Endometrial microvascular endothelial cells (primary cell): ENCODE results near the gene AQR. TPM values are rescaled to one million over a fixed set of nuclear protein-coding genes. Genes with fewer than 3 reads are reported as not detected.

Source experiments
- in situ Hi-C: cut with HindIII; loops from 2 replicates; pipeline ENCODE4 v1.10.0; 2017; ENCODE audit warnings: low sequenced_read_pairs, low pct_unique_long_range_greater_than_20kb; ENCODE audit errors: inconsistent ontology term
- total RNA-seq: library from RNA; depleted of rRNA; stranded (reverse); fragments of >200 nt; gene quantifications from one replicate; pipeline ENCODE4 v1.2.3, GENCODE V29; 2015; ENCODE audit errors: inconsistent ontology term

AQR gene
- total RNA-seq, 1 donor from 2014 or later = 23.0 TPM

DNA sequence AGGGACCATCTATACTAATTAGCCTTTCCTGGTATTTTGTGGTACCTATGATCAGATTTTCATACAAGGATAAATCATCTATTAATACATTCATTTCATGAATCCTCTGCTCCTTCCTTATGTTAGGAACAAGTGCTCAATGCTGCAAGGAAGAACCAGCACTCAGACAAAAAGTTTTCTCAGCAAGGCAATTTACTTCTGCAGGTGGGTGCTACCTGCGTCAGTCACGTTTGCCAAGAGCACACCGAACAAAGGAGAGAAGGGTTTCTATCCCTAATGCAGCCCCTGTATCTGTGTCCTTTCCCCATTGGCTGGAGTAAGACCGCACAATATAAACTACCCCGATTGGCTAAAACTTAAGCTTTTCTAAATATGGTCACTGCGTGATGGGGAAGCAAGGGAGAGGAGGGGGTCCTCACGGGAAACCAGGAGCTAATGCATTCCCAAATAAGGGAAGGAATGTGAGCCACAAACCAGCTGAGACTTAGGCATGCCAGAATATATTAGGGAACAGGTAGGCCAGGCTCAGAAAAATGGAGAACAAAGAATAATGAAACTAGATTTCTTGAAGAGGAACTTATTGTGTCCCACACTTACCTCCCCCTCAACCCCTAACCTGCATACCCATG is 76.5 kb downstream of the AQR start:
- in situ Hi-C loops = no loop called here

DNA sequence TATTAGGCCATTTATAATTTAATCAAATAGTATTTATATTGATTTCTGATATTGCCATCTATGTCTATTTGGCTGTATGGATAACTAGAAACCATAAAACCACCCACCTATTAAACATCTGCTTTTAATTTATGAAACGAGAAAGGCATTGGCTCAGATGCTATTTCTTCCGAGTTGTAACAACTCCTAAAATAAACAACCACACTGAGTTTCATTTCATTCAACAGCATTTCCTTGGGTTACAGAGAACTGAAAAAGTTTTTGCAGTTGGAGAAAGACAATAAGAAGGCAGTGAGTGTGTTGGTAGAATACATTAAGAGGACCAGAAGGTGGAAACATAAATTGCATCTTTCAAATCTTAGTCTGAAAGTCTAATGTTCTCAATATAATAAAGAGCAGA is 79.1 kb downstream of the AQR start:
- in situ Hi-C loops = no loop called here

DNA sequence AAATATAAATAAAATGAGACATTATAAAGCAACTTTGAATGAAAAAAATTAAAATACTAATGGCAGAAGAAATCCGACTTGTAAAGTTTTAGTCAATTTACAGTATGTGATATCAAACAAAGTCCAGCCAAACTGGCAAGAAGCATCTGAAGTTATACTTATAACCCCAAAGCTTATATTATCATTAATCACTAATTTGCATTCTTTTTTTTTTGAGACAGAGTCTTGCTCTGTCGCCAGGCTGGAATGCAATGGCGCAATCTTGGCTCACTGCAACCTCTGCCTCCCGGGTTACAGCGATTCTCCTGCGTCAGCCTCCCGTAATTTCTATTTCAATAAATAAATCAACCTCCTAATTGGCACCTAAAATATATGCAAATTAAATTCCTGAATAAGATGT is 80.1 kb downstream of the AQR start:
- in situ Hi-C loops = no loop called here

DNA sequence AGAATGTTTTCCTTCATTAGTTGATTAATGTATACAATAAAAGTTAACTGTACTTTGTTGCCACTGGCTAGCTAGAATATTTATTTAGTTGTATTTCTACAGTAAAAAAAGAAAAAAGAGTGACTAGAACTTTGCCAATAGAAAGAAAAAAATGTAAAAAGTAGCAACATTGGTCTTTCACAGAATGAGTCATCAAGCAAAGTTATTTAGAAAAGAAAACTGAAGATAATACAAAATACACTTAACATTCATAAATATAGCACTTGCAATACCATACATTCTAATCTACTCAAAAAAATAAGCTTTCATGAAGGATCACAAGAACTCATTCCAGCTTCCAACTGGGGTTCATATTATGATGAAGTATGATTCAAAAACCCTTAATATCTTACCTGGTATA is 83.4 kb downstream of the AQR start:
- in situ Hi-C loops = no loop called here

DNA sequence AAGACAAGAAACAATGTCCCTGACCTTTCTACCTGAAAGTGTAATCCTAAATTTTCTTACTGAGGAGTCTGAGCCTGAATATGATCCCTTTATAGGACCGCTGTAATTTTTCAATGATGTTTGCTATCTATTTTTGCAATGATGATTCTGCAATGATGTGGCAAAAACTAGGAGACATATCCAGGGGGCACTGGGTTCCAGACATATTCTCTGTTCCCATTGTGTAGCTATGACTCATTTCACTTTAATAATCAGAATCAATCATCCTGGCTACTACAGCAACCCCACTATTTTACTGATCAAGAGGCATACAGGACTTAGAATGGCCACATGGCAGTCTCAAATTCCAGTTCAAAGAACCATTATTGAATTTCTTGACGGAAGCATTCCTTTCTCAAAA is 85.9 kb downstream of the AQR start:
- in situ Hi-C loops = no loop called here

DNA sequence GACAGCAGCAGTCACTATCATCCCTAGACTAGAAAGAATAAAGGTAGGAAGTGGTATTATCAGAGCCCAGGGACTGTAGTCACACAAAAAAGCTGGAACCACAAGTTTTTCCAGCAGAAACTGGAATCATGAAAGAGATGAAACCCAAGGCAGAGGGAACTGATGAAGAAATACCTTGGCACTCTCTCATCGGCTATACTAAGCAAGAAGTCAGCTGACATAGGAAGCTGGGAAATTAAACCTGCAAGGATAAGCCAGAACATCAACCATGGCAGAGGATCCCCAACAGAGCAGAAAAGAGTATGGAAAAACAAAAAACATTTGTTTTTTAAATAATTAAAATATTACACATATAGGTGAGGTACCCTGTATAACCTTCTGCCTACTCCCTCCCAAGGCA is 86.5 kb downstream of the AQR start:
- in situ Hi-C loops = no loop called here

DNA sequence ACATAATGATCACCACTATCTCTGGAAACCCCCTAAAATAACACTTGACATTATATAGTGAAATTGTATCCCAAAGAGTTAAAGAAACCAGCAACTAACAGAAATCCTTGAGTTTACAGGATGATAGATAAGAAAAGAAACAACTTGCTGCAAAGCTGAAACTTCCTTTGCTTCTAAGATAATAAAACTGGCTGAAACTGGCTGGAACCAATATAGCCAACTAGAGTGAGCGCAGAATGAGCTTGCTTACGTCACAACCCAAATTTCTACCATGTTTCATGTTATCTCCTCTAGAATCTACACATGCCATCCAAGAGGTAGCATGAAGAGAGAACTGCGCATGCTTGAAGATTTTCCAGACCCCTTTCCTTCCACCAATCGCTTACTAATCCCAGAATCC is 90.4 kb downstream of the AQR start:
- in situ Hi-C loops = no loop called here

DNA sequence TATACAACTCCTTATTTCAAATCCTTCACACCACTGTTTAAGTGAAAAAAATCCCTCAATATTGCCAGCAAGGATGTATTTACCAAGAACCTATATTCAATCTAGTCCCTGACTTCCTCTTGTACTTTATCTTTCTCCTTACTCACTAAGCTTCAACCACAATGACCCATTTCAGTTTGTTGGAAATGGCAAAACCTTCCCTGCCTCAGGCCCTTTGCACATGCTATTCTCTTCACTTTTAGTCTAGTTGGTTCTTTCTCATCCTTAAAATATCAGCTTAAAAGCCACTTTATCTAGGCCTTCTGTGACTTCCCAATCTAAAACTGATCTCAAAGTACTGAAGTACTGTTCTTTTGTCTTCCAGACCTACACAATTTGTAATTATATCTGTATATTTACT is 92.9 kb downstream of the AQR start:
- in situ Hi-C loops = no loop called here

DNA sequence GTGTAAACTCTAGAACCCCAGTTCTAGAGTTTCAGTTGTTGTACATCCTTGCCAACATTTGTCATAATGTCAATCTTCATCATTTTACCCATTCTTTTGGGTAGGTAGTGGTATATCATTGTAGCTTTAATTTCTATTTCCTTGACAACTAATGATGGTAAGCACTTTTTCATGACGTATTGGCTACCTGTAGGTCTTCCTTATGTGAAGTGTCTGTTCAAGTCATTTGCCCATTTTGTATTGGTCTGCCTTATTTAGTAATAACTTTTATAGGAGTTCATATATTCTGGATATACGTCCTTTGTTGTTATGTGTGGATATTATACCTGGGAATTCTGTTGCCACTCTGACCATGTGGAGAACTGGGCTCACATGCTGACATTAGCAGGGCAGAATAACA is 100.4 kb downstream of the AQR start:
- in situ Hi-C loops = no loop called here

DNA sequence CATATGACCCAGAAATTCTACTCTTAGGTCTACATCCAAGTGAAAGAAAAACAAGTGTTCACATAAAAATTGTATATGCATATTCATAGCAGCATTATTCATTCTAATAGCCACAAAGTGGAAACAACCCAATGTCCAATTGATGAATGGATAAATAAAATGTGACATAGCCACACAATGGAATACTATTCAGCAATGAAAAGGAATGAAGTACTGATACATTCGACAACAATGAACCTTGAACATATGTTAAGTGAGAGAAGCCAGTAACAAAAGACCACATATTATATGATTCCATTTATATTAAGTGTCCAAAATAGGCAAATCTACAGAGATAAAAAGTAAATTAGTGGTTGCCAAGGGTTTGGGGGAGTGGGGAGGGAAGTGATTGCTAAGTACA is 104.0 kb downstream of the AQR start:
- in situ Hi-C loops = no loop called here

DNA sequence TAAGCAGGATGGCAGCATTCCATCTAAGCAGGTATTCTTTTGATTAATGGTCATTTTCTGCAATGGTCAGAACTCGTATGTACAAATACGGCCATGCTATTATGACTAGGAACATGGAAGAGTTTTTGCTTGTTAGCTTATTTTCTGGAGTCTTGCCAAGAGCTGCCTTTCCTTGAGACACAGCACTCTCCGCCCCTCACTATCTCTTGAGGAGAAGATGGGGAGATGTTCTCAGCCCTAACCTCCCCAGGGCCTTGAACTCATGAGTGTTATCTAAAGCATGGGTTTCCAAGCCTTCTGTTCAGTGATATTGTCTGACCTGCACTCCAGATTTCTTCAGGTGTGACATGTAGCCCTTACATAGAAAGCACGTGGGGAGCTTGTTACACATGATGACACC is 108.3 kb downstream of the AQR start:
- in situ Hi-C loops = no loop called here

DNA sequence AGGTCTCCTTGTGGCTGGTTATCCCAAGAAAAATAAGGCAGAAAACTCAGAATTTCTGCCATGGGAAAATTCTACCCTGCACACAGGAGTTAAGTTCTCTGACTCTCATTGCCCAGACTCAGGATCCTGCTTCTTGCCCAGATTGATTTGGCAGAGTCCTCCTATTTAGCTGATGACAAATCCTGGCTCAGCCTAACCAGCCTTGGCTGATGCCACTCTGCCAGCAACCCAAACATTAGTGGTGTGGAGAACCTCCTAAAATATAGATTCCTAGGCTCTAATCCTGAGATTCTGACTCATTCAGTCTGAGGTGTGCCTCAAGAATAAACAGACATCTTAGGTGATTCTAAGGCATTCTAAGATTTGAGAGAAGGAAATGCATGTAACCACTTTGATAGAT is 113.6 kb downstream of the AQR start:
- in situ Hi-C loops = no loop called here

DNA sequence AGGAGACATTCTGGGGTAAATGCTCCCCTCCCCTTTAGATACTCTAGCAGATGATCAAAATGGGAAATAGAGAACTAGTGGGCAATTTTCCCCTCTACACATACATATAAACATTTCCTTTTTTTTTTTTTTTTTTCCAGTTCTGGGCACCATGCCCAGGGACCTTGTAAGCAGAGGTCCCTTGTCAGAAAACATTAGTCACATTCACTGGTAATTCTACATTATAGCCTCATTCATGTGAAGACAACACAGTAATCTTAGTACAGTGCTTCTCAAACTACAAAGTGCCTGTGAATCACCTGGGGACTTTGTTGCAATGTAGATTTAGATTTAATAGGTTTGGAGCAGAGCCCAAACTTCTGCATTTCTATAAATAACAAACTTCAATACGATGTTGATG is 114.1 kb downstream of the AQR start:
- in situ Hi-C loops = no loop called here

DNA sequence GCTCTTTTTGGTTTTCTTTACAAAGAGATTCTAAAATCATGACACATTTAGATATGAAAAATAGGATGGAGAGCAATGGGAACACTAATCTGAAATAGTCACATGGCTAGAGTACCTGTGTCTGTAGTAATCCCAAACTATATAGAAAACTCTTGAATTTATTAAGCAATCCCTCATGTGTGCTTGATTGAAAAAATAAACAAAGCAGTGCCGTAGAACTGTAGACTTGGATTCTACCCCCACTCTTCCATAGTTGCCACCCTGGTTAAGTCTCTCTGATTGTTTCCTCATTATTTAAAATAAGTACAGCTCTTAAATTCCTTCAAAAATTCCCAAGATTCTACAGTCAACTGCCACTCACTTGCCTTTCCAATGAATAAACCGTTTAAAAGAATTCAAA is 115.3 kb downstream of the AQR start:
- in situ Hi-C loops = no loop called here

DNA sequence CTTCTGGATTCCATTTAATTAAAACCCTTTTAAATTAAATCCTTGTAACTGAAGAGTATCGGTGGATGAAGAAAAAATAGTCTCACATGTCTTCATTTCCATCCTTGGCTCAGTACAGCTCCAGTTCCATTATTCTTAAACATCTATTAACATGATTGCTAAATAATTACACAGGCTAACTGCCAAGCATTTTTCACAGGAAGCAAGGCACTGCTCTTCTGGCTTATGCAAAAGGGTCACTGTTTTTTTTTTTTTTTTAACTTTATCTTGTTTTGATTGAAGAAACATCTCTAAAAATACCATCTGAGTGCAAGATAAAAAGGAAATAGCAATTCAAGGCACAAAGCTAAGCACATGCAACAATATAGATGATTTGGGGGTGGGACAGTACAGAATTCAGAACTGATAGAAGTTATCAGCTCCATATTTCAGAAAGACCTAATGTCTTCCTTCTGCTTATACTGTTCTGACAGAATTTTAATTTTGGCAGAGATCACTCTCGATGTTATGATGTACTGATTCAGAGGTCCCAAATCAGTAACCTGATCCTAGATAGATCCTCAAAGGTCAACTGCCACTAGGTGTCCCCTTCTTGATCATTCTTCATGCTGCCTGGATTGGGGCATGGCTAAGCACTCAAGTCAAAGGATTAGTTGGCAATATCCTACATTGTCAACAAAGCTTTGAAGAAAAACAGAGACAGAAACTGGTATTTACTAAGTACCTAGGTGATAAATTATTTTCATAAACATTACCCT is 116.4 kb downstream of the AQR start:
- in situ Hi-C loops = no loop called here

DNA sequence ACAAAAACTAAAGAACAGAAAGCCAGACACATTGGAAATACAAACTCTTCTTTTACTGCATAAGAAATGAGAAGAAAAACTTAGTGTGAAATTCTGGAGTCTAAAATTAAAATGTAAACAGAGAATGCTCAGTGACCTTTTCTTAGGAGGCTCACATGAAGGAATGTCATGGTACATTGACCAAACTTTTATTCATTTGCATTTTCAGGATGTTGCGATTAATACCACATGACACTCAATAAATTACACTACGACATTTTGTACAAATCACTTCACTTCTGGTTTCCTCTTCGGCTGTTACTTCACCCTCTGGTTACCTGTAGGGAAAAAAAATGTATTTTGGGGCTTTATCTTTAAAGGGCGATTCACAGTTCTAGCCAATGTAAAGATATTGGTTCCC is 117.8 kb downstream of the AQR start:
- in situ Hi-C loops = no loop called here

DNA sequence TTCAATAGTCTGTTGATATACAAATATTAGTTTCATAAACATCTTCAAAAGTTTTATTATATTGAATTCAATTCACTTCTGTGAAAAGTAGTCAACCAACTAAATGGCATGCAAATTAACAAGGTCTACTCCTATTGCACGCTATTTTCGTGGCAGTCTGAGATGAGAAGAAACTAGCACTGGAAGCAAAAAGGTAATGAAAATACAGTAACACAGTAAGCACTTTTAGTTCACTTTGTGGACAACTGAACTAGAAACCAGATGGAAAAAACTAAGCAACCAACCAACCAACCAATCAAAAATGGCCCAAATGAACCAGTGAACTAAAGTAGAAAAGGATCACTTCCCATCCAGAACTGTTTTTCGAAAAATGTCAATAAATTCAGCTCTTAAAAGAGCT is 118.5 kb downstream of the AQR start:
- in situ Hi-C loops = no loop called here

DNA sequence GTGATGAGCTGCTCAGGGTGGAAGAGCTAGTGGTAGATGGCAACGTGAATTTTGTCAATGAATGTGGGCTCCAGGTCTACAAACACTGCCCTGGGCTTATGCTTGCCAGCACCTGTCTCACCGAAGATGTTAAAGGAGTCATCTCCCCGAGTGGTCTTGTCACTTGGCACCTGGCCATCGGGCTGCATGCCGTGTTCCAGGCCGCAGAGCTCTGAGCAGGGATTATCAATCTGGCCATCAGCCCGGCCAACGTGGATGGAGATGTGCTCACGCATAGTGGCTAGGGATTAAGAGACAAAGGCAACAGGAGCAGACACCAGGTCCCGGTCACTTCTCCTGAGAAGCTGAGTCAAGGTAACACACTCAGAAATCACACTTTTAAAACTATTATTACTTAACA is 119.4 kb downstream of the AQR start:
- in situ Hi-C loops = no loop called here

DNA sequence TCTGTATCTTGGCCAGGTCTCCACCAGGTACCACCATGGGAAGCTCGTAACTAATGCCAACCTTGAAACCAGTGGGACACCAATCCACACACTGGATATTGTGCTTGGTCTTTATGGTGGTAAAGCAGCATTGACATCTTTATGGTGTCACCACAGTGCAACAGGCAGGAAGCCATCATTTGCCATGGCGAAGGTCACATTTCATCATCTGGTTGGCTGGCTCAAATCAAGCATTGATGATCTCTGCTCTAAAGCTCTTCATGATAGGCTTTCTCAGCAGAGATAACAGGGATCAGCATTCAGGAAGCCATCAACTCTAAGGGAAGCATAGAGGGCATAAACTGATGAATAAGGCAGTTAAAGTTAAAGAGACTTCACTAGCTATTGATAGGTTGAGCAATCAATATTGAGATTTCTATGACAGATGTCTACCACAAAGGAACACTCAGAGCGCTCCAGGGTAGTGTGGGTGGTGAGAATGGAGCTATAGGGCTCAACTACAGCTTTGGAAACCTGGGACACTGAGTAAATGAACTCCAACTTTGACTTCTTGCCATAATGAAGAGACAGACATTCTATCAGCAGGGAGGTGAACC is 120.1 kb downstream of the AQR start:
- in situ Hi-C loops = no loop called here

DNA sequence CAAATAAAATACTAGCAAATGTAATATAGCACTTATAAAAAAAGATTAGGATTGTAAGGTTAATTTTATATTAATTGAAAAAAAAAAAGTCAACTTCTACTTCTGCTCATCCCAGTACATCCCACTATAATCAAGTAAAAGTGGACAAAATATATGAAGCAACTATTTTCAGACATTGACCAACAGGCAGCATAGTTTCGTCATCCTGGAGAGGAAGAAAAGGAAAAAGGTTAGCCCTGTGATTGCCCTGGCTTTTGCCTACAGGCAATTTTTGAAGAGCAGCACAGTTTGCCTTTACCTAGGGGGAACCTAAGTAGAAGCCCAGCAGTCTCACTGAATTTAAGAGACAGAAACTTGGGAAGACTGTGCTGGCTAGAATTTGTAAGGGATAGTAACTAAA is 121.9 kb downstream of the AQR start:
- in situ Hi-C loops = no loop called here
